Adipocyte (in vitro differentiated cells): ENCODE measurements around the gene PAEP.

ENCODE experiments used
- DNase-seq: peaks from one replicate; pipeline ENCODE4 v3.0.0-alpha.2; 2015; ENCODE audit warnings: low read depth
- H3K27me3 ChIP-seq: replicated peaks from 2 replicates; pipeline ENCODE4 v1.7.0; 2013; ENCODE audit warnings: mild to moderate bottlenecking, low read length, moderate library complexity; ENCODE audit not compliant: control insufficient read depth, insufficient read depth
- H3K36me3 ChIP-seq: 2 replicates; pipeline ENCODE4 v1.7.0; 2013; ENCODE audit warnings: low read length, mild to moderate bottlenecking, moderate library complexity; ENCODE audit not compliant: control insufficient read depth, insufficient read depth, severe bottlenecking
- H3K4me1 ChIP-seq: 2 replicates; pipeline ENCODE4 v1.7.0; 2013; ENCODE audit warnings: mild to moderate bottlenecking, low read length, moderate library complexity; ENCODE audit not compliant: control insufficient read depth, insufficient read depth
- H3K4me3 ChIP-seq: 2 replicates; pipeline ENCODE4 v1.7.0; 2013; ENCODE audit warnings: mild to moderate bottlenecking, low read length, moderate library complexity
- H3K9ac ChIP-seq: 2 replicates; pipeline ENCODE4 v1.7.0; 2013; ENCODE audit warnings: mild to moderate bottlenecking, low read length, moderate library complexity
- H3K9me3 ChIP-seq: 2 replicates; pipeline ENCODE4 v1.7.0; 2013; ENCODE audit warnings: mild to moderate bottlenecking, low read length, moderate library complexity; ENCODE audit not compliant: control insufficient read depth

Gene PAEP

GRCh38 chr9:135582966-135583687, 21.6 kb downstream of the PAEP start:
- Histone ChIP-seq H3K9me3 (no peaks in the 10 kb centered on the region), H3K9ac (no peak overlapping the region), H3K4me1 (no peaks in the 10 kb centered on the region), H3K36me3 (no peaks in the 10 kb centered on the region), H3K4me3 (no peak overlapping the region), H3K27me3 (peaks cover 9% of the 10 kb centered on the region)
- DNase-seq = no peak

DNA sequence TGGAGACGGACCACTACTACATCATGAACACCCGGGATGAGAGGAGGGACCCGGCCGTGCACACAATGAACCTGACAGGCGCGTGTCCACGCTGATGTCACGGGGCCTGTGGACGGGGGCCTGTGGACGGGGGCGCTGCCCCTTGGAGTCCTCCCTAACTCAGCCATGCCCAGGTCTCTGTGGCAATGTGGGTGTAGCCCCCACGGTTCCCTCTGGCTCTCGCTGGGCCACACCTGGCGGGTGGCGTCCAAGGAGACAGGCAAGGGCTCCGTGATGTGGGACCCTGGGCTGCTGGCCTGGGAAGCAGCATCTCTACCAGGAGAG, 22.1 kb downstream of the PAEP start:
- Histone ChIP-seq H3K4me1 (no peaks in the 10 kb centered on the region), H3K27me3 (peaks cover 9% of the 10 kb centered on the region), H3K9me3 (no peaks in the 10 kb centered on the region), H3K36me3 (no peaks in the 10 kb centered on the region), H3K4me3 (no peak overlapping the region), H3K9ac (no peak overlapping the region)
- no peak for DNase-seq

DNA sequence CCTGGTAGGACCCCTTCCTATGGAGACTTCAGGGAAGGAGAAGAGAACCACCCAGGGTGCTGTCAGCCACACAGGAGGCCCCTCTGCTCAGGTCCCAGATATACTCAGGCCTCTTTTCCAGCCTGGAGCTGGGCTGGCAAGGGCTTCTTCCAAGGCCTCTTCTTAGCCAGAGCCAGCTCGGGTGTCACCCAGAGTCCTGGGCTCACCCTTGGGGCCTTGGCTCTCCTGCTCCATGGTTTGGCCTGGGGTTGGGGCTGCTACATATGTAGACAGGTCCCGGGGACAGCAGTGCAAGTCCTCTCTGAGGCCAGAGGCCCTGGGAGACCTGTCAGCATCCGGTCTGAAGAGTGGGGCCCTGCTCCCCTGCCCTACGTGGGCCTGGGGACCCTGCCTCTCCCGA, 22.8 kb downstream of the PAEP start:
- Histone ChIP-seq H3K36me3 (no peaks in the 10 kb centered on the region), H3K9me3 (no peaks in the 10 kb centered on the region), H3K9ac (no peak overlapping the region), H3K4me3 (no peak overlapping the region), H3K4me1 (no peaks in the 10 kb centered on the region), H3K27me3 (peaks cover 10% of the 10 kb centered on the region)
- no peak for DNase-seq

GRCh38 chr9:135584934-135585333, 23.4 kb downstream of the PAEP start:
- DNase-seq = no peak
- no peak overlapping the region for H3K9ac ChIP-seq
- H3K4me3 ChIP-seq = no peak overlapping the region
- no peaks in the 10 kb centered on the region for H3K9me3 ChIP-seq
- H3K4me1 ChIP-seq = no peaks in the 10 kb centered on the region
- H3K36me3 ChIP-seq = no peaks in the 10 kb centered on the region
- peaks cover 12% of the 10 kb centered on the region for H3K27me3 ChIP-seq

DNA sequence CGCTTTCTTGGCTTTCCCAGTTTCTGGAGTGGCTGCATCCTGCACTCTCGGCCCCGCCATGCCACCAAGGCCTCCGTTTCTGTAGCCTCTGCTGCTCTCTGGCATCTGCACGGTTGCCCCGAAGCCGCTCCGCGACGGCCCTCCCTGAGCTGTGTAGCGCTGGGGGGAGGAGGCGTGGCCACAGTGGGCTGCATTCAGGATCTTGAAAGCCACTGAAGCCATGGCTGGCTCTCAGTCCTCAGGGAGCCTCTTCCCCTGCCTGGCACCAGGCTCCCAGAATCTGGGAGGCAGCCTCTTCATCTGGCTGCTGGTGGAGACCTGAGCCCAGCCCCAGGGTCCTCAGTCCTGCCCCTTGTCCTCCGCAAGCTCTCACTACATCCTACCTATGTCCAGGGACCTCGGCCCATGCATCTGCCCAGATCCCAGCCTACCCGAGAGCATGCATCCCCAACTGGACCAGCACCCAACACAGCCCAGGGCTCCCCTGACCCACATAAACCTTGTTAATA, 25.1 kb downstream of the PAEP start:
- H3K4me3 ChIP-seq = no peak overlapping the region
- DNase-seq = no peak
- H3K9ac ChIP-seq = no peak overlapping the region
- no peaks in the 10 kb centered on the region for H3K9me3 ChIP-seq
- H3K4me1 ChIP-seq = no peaks in the 10 kb centered on the region
- no peaks in the 10 kb centered on the region for H3K36me3 ChIP-seq
- H3K27me3 ChIP-seq = peaks cover 18% of the 10 kb centered on the region

DNA sequence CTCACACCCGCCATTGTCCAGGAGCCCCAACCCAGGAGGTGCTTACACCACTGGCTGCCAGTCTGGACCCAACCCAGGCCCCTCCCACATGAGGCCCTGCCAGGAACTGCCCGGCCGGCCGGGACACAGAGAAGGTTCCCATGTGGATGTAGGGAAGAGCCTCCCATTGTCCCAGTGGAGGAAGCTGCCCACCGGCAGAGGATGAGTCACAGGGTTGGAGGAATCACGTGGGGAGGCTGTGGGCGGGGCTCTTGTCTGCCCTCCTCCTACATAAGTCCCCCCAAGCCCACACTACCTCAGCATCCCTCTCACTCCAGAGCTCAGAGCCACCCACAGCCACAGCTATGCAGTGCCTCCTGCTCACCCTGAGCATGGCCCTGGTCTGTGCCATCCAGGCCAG, 26.1 kb downstream of the PAEP start:
- peaks cover 17% of the 10 kb centered on the region for H3K27me3 ChIP-seq
- no peaks in the 10 kb centered on the region for H3K9me3 ChIP-seq
- DNase-seq = no peak
- H3K9ac ChIP-seq = no peak overlapping the region
- no peaks in the 10 kb centered on the region for H3K36me3 ChIP-seq
- no peak overlapping the region for H3K4me3 ChIP-seq
- H3K4me1 ChIP-seq = no peaks in the 10 kb centered on the region

DNA sequence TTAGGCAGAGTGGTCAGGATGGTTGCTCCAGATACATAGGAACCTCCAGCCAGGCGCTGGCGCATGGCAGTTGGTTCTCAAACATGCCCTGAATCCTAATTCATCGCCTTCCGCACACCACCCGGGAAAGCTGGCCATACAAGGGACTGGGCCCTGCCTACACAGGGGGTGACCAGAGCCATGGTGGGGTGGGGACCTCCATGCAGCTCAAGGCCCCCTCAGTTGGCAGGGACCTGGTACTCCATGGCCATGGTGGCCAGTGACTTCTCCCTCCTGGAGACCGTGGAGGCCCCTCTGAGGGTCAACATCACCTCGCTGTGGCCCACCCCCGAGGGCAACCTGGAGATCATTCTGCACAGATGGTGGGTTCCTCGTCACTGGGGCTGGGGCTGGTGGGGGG, 26.8 kb downstream of the PAEP start:
- DNase-seq = no peak
- no peaks in the 10 kb centered on the region for H3K4me1 ChIP-seq

GRCh38 chr9:135588886-135589595, 27.5 kb downstream of the PAEP start:
- peaks cover 17% of the 10 kb centered on the region for H3K27me3 ChIP-seq
- H3K4me3 ChIP-seq = no peak overlapping the region
- H3K9me3 ChIP-seq = no peaks in the 10 kb centered on the region
- H3K36me3 ChIP-seq = no peaks in the 10 kb centered on the region
- no peak for DNase-seq
- no peaks in the 10 kb centered on the region for H3K4me1 ChIP-seq
- H3K9ac ChIP-seq = no peak overlapping the region

More for the DNA sequence above, 26.8 kb downstream of the PAEP start:
- Histone ChIP-seq H3K36me3 (no peaks in the 10 kb centered on the region), H3K27me3 (peaks cover 17% of the 10 kb centered on the region), H3K9ac (no peak overlapping the region), H3K4me3 (no peak overlapping the region), H3K9me3 (no peaks in the 10 kb centered on the region)

GRCh38 chr9:135589596-135590485, 28.3 kb downstream of the PAEP start:
- no peaks in the 10 kb centered on the region for H3K36me3 ChIP-seq
- H3K27me3 ChIP-seq = peaks cover 17% of the 10 kb centered on the region
- H3K4me1 ChIP-seq = no peaks in the 10 kb centered on the region
- no peak for DNase-seq
- peaks cover 4% of the 10 kb centered on the region for H3K9me3 ChIP-seq
- no peak overlapping the region for H3K9ac ChIP-seq
- no peak overlapping the region for H3K4me3 ChIP-seq

- H3K4me3 ChIP-seq = no peak overlapping the region
- no peaks in the 10 kb centered on the region for H3K4me1 ChIP-seq
- H3K9me3 ChIP-seq = peaks cover 9% of the 10 kb centered on the region
- H3K27me3 ChIP-seq = peaks cover 17% of the 10 kb centered on the region
- H3K9ac ChIP-seq = no peak overlapping the region
- H3K36me3 ChIP-seq = no peaks in the 10 kb centered on the region
- no peak for DNase-seq
Measured at GRCh38 chr9:135590486-135591079, 29.0 kb downstream of the PAEP start.
